Erythroblast (primary cell): ENCODE results near the gene CACNA2D1.

Experiments
- GATA1 ChIP-seq: IDR thresholded peaks from 2 replicates; pipeline ENCODE4 v1.6.1; 2011; ENCODE audit warnings: low read depth, mild to moderate bottlenecking, control low read depth, low read length, moderate library complexity
- POLR2A ChIP-seq: IDR thresholded peaks from 2 replicates; pipeline ENCODE4 v1.6.1; 2011; ENCODE audit warnings: mild to moderate bottlenecking, low read length

DNA sequence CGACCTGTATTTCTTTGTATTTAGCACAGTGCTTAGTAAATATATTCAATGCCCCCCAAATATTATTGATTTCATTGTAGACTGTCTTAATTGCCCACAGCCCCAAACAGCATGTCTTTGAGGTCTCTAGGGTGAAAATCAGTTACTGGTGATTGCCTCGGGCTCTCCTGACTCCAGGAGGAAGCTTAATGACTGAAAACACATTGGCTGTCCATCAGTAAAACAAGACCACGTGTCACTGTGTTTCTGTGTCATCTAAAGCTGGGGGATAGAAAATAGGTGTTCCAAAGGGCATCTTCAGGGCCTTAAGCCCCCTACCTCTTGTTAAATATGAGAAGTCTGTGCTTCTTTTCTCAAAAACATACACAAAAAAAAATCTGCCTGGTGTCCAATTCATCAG lies 67.9 kb downstream of the CACNA2D1 start:
- TF ChIP-seq POLR2A (no peak), GATA1 (no peak)
